ENCODE measurements around the gene SCAF4. TPM values are rescaled to one million over a fixed set of nuclear protein-coding genes. Genes with fewer than 3 reads are reported as not detected.
A peak's percentile ranks its signal among the peaks of the same experiment; 100 is the strongest.

SCAF4 gene
- total and polyA plus RNA-seq, 2 of the 8 experiments (the other 6 are each of a cell fraction or from before 2014, with no cell fraction given), result 28.9 to 55.1 TPM

- Histone ChIP-seq H3K4me3 (ENCODE audit: extremely low read depth in 1 of 4, insufficient read depth in 2 of 4, low read depth in 3 of 4, low read length in 4 of 4) (no peak overlapping the region), H3K36me3 (ENCODE audit: control insufficient read depth in 2 of 4, insufficient read depth in 4 of 4, low read length in 3 of 4) (no peaks in the 10 kb centered on the region), H2BK12ac (ENCODE audit: low read depth, low read length) (no peak overlapping the region), H3K14ac (ENCODE audit: insufficient read length) (no peak overlapping the region), H3K27ac (ENCODE audit: low read depth, low read length) (no peak overlapping the region), H4K5ac (ENCODE audit: insufficient read length, low read depth, low read length) (no peak overlapping the region), H2BK120ac (replicated peaks; ENCODE audit: low read depth, low read length) (no peak overlapping the region), H3K18ac (ENCODE audit: extremely low read depth, low read length) (no peak overlapping the region), H4K20me1 (replicated peaks in 1 of 2; ENCODE audit: control insufficient read depth in 1 of 2, insufficient read depth in 2 of 2, low read length in 2 of 2) (no peaks in the 10 kb centered on the region), H3K79me1 (ENCODE audit: low read depth, low read length) (no peaks in the 10 kb centered on the region), H3K23ac (ENCODE audit: insufficient read length) (no peak overlapping the region), H3K4me2 (ENCODE audit: insufficient read depth in 1 of 2, low read depth in 2 of 2, low read length in 2 of 2) (no peak overlapping the region), H3K4me1 (replicated peaks in 1 of 4; ENCODE audit: control insufficient read depth in 3 of 4, insufficient read depth in 4 of 4, low read length in 3 of 4) (no peaks in the 10 kb centered on the region), H3K56ac (replicated peaks; ENCODE audit: insufficient read length, low read depth, low read length) (no peak overlapping the region), H3K9me3 (ENCODE audit: insufficient read depth in 2 of 2, low read depth in 1 of 2, low read length in 1 of 2) (peaks cover 0 to 6% of the 10 kb centered on the region in 2 experiments; a peak in 1 of 4 replicates), H3K23me2 (ENCODE audit: low read depth, low read length) (no peaks in the 10 kb centered on the region), H3K27me3 (replicated peaks in 1 of 4; ENCODE audit: control insufficient read depth in 3 of 4, extremely low read depth in 1 of 4, insufficient read depth in 3 of 4, low read length in 3 of 4) (no peaks in the 10 kb centered on the region), H2AFZ (ENCODE audit: low read length) (no peak overlapping the region), H2AK5ac (ENCODE audit: low read depth, low read length) (no peak overlapping the region), H2BK5ac (ENCODE audit: low read depth, low read length) (no peak overlapping the region), H3K4ac (replicated peaks; ENCODE audit: insufficient read length, low read depth, low read length) (no peak overlapping the region), H3K79me2 (ENCODE audit: control insufficient read depth in 1 of 2, insufficient read depth in 2 of 2, low read length in 2 of 2) (no peaks in the 10 kb centered on the region), H4K8ac (ENCODE audit: extremely low read depth, insufficient read depth, low read length) (no peak overlapping the region), H2BK20ac (ENCODE audit: low read length) (no peak overlapping the region), H3K9ac (replicated peaks in 1 of 4; ENCODE audit: extremely low read depth in 1 of 4, low read depth in 3 of 4, low read length in 3 of 4) (no peak overlapping the region), H4K91ac (replicated peaks; ENCODE audit: insufficient read length, low read length) (no peak overlapping the region), H2BK15ac (ENCODE audit: low read length) (no peak overlapping the region)
- DNase-seq (ENCODE audit: low read depth in 1 of 2, low spot score in 2 of 2) (peak in 1 of 2 experiments; percentile 51), FAIRE-seq (no peak)
- ChIA-PET CTCF (ENCODE audit: partially characterized antibody) (interaction anchor here (0.7 to 1.8 kb wide), 2 partner anchors 9 to 31 kb away, joined by 3 to 7 read pairs; no protein-coding TSS in a partner anchor), POLR2A (ENCODE audit: partially characterized antibody) (interaction anchor here (1.1 kb wide), 1 partner anchor 9 kb away, joined by 4 read pairs; no protein-coding TSS in a partner anchor)
- WGBS, 2 experiments (ENCODE audit: extremely low coverage in 1 of 2, insufficient coverage in 1 of 2, insufficient read length in 1 of 2, insufficient replicate concordance in 2 of 2, low coverage in 1 of 2, low lambda C conversion rate in 2 of 2, missing lambda C conversion rate in 1 of 2), result 93% methylated on average over 19 of the region's 20 CpGs; no CpG with 5 or more reads in 1 of the 2 experiments
- TF ChIP-seq RAD21 (IDR thresholded peaks at IDR 0.05 in 1 of 2, conservative IDR thresholded peaks at IDR 0.05 in 1 of 2; ENCODE audit: low read depth in 2 of 2, low read length in 2 of 2), result no peak; a peak in 1 of 4 replicates
- TF ChIP-seq JUN (IDR thresholded peaks at IDR 0.05; ENCODE audit: low read depth, low read length), result no peak
- TF ChIP-seq BRCA1 (IDR thresholded peaks at IDR 0.05; ENCODE audit: low read depth, low read length), result no peak
- no peak for TF ChIP-seq GTF2F1 (IDR thresholded peaks at IDR 0.05; ENCODE audit: borderline replicate concordance, low read depth, low read length)
- TF ChIP-seq POLR2AphosphoS5 (IDR thresholded peaks at IDR 0.05; ENCODE audit: low read depth, low read length), result no peak
- no peak for TF ChIP-seq RNF2 (IDR thresholded peaks at IDR 0.05; ENCODE audit: borderline replicate concordance, low read depth, low read length, missing control alignments, poor library complexity, severe bottlenecking)
- no peak for TF ChIP-seq TCF12 (IDR thresholded peaks at IDR 0.05; ENCODE audit: low read depth, low read length)
- TF ChIP-seq MAFK (IDR thresholded peaks at IDR 0.05; ENCODE audit: low read depth, low read length), result no peak
- no peak for TF ChIP-seq USF2 (IDR thresholded peaks at IDR 0.05; ENCODE audit: low read length)
- no peak for TF ChIP-seq PHF8 (conservative IDR thresholded peaks at IDR 0.05; ENCODE audit: low read depth, low read length)
- TF ChIP-seq FOSL1 (IDR thresholded peaks at IDR 0.05; ENCODE audit: insufficient read depth, low read depth, low read length), result no peak
- no peak for TF ChIP-seq HDAC6 (IDR thresholded peaks at IDR 0.05; ENCODE audit: low read depth, low read length)
Observed at GRCh38 chr21:31654340-31654739, 77.6 kb downstream of the SCAF4 start.
